SK-N-SH treated with all-trans-retinoic acid at 6 μM for 48 hours (cell line): ENCODE measurements around the gene MAP2.

ENCODE experiments used
- ATAC-seq: fragments of 200-7000 bp; cut with Tn5 transposase; 3 replicates; pipeline ENCODE4 v1.9.1; 2020; ENCODE audit warnings: mild to moderate bottlenecking, moderate library complexity
- ARNTL ChIP-seq: fragments of 450-650 bp; formaldehyde crosslinking; IDR thresholded peaks from 2 replicates; pipeline ENCODE4 v1.5.0; 2020; ENCODE audit warnings: low read depth, mild to moderate bottlenecking, moderate library complexity, borderline replicate concordance
- CSDC2 ChIP-seq: fragments of 250-450 bp; sonication (Bioruptor Pico); IDR thresholded peaks from 2 replicates; pipeline ENCODE4 v1.5.0; 2020; ENCODE audit warnings: mild to moderate bottlenecking, moderate library complexity
- ESRRG ChIP-seq: fragments of 250-450 bp; sonication (Bioruptor Pico); IDR thresholded peaks from 2 replicates; pipeline ENCODE4 v1.6.1; 2021; ENCODE audit warnings: mild to moderate bottlenecking
- GLIS3 ChIP-seq: fragments of 250-450 bp; sonication (Bioruptor Pico); IDR thresholded peaks from 2 replicates; pipeline ENCODE4 v1.5.0; 2020; ENCODE audit warnings: mild to moderate bottlenecking, moderate library complexity
- ISL1 ChIP-seq: fragments of 250-450 bp; sonication (Bioruptor Pico); IDR thresholded peaks from 2 replicates; pipeline ENCODE4 v2.1.2; 2022; ENCODE audit warnings: mild to moderate bottlenecking, moderate library complexity
- OSR1 ChIP-seq: fragments of 250-450 bp; sonication (Bioruptor Pico); IDR thresholded peaks from 2 replicates; pipeline ENCODE4 v1.8.0; 2022; ENCODE audit warnings: moderate library complexity, mild to moderate bottlenecking, inconsistent platforms
- PPARA ChIP-seq: fragments of 250-450 bp; sonication (Bioruptor Pico); IDR thresholded peaks from 2 replicates; pipeline ENCODE4 v1.5.0; 2020; ENCODE audit warnings: mild to moderate bottlenecking, borderline replicate concordance
- RARB ChIP-seq: fragments of 250-450 bp; sonication (Bioruptor Pico); IDR thresholded peaks from 2 replicates; pipeline ENCODE4 v1.8.0; 2021; ENCODE audit warnings: mild to moderate bottlenecking, moderate library complexity
- SNAI2 ChIP-seq: fragments of 250-450 bp; sonication (Bioruptor Pico); IDR thresholded peaks from 2 replicates; pipeline ENCODE4 v1.5.0; 2020; ENCODE audit warnings: mild to moderate bottlenecking, moderate library complexity
- TCF4 ChIP-seq: fragments of 250-450 bp; sonication (Bioruptor Pico); IDR thresholded peaks from 2 replicates; pipeline ENCODE4 v1.8.0; 2021; ENCODE audit warnings: mild to moderate bottlenecking, moderate library complexity, borderline replicate concordance
- TOX ChIP-seq: fragments of 250-450 bp; sonication (Bioruptor Pico); IDR thresholded peaks from 2 replicates; pipeline ENCODE4 v1.8.0; 2021; ENCODE audit warnings: mild to moderate bottlenecking, moderate library complexity, borderline replicate concordance
- ZC3H10 ChIP-seq: fragments of 250-450 bp; sonication (Bioruptor Pico); IDR thresholded peaks from 2 replicates; pipeline ENCODE4 v1.5.1; 2021; ENCODE audit warnings: mild to moderate bottlenecking, moderate library complexity
- ZFP3 ChIP-seq: fragments of 250-450 bp; sonication (Bioruptor Pico); IDR thresholded peaks from 2 replicates; pipeline ENCODE4 v1.5.0; 2020; ENCODE audit warnings: mild to moderate bottlenecking, moderate library complexity
- ZNF565 ChIP-seq: fragments of 450-650 bp; formaldehyde crosslinking; conservative IDR thresholded peaks from 2 replicates; pipeline ENCODE4 v1.5.0; 2020; ENCODE audit warnings: low read depth, mild to moderate bottlenecking, moderate library complexity
- ZNF8 ChIP-seq: fragments of 450-650 bp; formaldehyde crosslinking; IDR thresholded peaks from 2 replicates; pipeline ENCODE4 v1.5.0; 2020; ENCODE audit warnings: mild to moderate bottlenecking, moderate library complexity
- TF ChIP-seq, protein P1 (sequence below): fragments of 250-450 bp; sonication (Bioruptor Pico); IDR thresholded peaks from 2 replicates; pipeline ENCODE4 v1.5.1; 2020; ENCODE audit warnings: low read depth, mild to moderate bottlenecking, moderate library complexity
- TF ChIP-seq, protein P2 (sequence below): fragments of 250-450 bp; sonication (Bioruptor Pico); IDR thresholded peaks from 2 replicates; pipeline ENCODE4 v1.5.0; 2020; ENCODE audit warnings: mild to moderate bottlenecking, moderate library complexity
- TF ChIP-seq, protein P3 (sequence below): fragments of 250-450 bp; sonication (Bioruptor Pico); IDR thresholded peaks from 2 replicates; pipeline ENCODE4 v1.5.1; 2021; ENCODE audit warnings: mild to moderate bottlenecking, moderate library complexity
- TF ChIP-seq, protein P4 (sequence below): fragments of 250-450 bp; sonication (Bioruptor Pico); IDR thresholded peaks from 2 replicates; pipeline ENCODE4 v1.8.0; 2021; ENCODE audit warnings: low read depth, mild to moderate bottlenecking, moderate library complexity, borderline replicate concordance
- TF ChIP-seq, protein P5 (sequence below): fragments of 250-450 bp; sonication (Bioruptor Pico); IDR thresholded peaks from 2 replicates; pipeline ENCODE4 v1.8.0; 2020; ENCODE audit warnings: mild to moderate bottlenecking, moderate library complexity, borderline replicate concordance

The MAP2 gene

DNA sequence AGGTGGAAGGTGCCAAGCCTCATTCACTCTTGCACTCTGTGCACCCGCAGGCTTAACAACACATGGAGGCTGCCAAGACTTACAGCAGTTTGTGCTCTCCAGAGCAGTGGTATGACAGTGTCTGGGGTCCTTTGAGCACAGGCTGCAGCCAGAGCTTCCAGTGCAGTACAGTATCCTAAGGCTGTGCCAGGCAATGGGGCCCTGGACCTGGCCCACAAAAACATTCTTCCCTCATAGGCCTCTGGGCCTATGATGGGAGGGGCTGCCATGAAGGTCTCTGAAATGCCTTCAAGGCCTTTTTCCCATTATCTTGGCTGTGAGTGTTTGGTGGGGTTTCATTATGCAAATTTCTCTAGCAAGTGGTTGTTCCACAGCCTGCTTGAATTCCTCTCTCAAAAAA, 74.8 kb downstream of the MAP2 start:
- ATAC-seq, result no peak
- TF ChIP-seq, protein P1, sequence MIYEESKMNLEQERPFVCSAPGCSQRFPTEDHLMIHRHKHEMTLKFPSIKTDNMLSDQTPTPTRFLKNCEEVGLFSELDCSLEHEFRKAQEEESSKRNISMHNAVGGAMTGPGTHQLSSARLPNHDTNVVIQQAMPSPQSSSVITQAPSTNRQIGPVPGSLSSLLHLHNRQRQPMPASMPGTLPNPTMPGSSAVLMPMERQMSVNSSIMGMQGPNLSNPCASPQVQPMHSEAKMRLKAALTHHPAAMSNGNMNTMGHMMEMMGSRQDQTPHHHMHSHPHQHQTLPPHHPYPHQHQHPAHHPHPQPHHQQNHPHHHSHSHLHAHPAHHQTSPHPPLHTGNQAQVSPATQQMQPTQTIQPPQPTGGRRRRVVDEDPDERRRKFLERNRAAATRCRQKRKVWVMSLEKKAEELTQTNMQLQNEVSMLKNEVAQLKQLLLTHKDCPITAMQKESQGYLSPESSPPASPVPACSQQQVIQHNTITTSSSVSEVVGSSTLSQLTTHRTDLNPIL (CRISPR knock-in tag), result no peak
- TF ChIP-seq CSDC2 (CRISPR knock-in tag), result no peak
- TF ChIP-seq, protein P2, sequence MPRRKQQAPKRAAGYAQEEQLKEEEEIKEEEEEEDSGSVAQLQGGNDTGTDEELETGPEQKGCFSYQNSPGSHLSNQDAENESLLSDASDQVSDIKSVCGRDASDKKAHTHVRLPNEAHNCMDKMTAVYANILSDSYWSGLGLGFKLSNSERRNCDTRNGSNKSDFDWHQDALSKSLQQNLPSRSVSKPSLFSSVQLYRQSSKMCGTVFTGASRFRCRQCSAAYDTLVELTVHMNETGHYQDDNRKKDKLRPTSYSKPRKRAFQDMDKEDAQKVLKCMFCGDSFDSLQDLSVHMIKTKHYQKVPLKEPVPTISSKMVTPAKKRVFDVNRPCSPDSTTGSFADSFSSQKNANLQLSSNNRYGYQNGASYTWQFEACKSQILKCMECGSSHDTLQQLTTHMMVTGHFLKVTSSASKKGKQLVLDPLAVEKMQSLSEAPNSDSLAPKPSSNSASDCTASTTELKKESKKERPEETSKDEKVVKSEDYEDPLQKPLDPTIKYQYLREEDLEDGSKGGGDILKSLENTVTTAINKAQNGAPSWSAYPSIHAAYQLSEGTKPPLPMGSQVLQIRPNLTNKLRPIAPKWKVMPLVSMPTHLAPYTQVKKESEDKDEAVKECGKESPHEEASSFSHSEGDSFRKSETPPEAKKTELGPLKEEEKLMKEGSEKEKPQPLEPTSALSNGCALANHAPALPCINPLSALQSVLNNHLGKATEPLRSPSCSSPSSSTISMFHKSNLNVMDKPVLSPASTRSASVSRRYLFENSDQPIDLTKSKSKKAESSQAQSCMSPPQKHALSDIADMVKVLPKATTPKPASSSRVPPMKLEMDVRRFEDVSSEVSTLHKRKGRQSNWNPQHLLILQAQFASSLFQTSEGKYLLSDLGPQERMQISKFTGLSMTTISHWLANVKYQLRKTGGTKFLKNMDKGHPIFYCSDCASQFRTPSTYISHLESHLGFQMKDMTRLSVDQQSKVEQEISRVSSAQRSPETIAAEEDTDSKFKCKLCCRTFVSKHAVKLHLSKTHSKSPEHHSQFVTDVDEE (CRISPR knock-in tag), result no peak
- no peak for TF ChIP-seq ZC3H10
- no peak for TF ChIP-seq ZNF565 (CRISPR knock-in tag)

DNA sequence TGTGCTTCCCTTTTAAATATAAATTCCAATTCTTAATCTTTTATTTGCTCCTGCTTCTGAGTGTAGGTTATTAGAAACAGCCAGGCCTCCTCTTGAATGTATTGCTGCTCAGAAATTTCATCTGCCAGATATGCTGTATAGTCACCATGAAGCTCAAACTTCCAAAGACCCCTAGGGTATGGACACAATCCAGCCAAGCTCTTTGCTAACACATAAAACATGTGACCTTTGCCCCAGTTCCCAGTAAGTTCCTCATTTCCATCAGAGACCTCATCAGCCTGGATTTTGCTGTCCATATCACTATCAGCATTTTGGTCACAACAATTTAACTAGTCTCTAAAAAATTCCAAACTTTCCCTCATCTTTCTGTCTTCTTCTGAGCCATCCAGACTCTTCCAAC, 75.2 kb downstream of the MAP2 start:
- no peak for ATAC-seq
- TF ChIP-seq GLIS3 (CRISPR knock-in tag) (no peak), ZFP3 (CRISPR knock-in tag) (no peak), ARNTL (CRISPR knock-in tag) (no peak), TCF4 (CRISPR knock-in tag) (no peak), RARB (CRISPR knock-in tag) (no peak), ISL1 (no peak), SNAI2 (CRISPR knock-in tag) (no peak), PPARA (no peak), ESRRG (CRISPR knock-in tag) (no peak), ZC3H10 (no peak)
- TF ChIP-seq, protein P3, sequence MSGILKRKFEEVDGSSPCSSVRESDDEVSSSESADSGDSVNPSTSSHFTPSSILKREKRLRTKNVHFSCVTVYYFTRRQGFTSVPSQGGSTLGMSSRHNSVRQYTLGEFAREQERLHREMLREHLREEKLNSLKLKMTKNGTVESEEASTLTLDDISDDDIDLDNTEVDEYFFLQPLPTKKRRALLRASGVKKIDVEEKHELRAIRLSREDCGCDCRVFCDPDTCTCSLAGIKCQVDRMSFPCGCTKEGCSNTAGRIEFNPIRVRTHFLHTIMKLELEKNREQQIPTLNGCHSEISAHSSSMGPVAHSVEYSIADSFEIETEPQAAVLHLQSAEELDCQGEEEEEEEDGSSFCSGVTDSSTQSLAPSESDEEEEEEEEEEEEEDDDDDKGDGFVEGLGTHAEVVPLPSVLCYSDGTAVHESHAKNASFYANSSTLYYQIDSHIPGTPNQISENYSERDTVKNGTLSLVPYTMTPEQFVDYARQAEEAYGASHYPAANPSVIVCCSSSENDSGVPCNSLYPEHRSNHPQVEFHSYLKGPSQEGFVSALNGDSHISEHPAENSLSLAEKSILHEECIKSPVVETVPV (CRISPR knock-in tag), result no peak

DNA sequence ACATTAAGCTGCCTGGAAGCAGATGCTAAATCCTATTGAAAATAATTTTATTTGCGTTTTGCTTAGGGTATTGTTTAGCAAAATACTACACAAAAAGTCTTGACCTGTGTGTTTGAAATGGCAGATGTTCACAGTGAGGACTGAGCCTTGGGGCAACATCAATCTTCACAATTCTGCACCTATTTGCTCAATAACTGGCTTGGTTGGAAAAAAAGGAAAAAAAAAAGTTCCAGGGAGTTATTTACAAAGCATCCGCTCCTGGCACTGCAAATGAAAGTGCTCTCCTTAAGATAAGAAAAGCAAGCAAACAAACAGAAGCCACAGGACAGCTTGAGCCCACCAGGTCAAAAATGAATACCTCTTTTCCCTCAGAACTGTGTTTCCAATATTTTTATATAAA, 77.7 kb downstream of the MAP2 start:
- no peak for ATAC-seq

DNA sequence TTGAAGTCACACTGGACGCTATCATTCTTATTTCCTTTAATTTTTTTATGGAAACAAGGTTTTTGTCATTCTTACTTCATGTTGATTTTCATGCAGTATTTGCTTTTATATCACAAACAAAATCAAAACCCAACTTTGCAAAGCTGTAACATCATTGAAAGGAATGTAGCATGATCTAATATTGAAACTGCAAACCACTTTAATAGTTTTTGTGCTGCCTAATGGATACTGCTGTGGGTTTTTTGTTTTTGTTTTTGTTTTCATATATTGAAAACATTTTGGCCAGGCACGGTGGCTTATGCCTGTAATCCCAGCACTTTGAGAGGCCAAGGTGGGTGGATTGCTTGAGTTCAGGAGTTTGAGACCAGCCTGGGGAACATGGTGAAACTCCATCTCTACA, 81.6 kb downstream of the MAP2 start:
- no peak for ATAC-seq
- no peak for TF ChIP-seq TOX
- TF ChIP-seq ZNF8, result no peak
- TF ChIP-seq, protein P4, sequence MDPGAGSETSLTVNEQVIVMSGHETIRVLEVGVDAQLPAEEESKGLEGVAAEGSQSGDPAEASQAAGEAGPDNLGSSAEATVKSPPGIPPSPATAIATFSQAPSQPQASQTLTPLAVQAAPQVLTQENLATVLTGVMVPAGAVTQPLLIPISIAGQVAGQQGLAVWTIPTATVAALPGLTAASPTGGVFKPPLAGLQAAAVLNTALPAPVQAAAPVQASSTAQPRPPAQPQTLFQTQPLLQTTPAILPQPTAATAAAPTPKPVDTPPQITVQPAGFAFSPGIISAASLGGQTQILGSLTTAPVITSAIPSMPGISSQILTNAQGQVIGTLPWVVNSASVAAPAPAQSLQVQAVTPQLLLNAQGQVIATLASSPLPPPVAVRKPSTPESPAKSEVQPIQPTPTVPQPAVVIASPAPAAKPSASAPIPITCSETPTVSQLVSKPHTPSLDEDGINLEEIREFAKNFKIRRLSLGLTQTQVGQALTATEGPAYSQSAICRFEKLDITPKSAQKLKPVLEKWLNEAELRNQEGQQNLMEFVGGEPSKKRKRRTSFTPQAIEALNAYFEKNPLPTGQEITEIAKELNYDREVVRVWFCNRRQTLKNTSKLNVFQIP (CRISPR knock-in tag), result no peak
- TF ChIP-seq ZNF565 (CRISPR knock-in tag), result no peak
- TF ChIP-seq RARB (CRISPR knock-in tag), result no peak
- no peak for TF ChIP-seq ISL1
- TF ChIP-seq, protein P5, sequence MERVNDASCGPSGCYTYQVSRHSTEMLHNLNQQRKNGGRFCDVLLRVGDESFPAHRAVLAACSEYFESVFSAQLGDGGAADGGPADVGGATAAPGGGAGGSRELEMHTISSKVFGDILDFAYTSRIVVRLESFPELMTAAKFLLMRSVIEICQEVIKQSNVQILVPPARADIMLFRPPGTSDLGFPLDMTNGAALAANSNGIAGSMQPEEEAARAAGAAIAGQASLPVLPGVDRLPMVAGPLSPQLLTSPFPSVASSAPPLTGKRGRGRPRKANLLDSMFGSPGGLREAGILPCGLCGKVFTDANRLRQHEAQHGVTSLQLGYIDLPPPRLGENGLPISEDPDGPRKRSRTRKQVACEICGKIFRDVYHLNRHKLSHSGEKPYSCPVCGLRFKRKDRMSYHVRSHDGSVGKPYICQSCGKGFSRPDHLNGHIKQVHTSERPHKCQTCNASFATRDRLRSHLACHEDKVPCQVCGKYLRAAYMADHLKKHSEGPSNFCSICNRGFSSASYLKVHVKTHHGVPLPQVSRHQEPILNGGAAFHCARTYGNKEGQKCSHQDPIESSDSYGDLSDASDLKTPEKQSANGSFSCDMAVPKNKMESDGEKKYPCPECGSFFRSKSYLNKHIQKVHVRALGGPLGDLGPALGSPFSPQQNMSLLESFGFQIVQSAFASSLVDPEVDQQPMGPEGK (CRISPR knock-in tag), result no peak

More for the DNA sequence above, 77.7 kb downstream of the MAP2 start:
- TF ChIP-seq ZNF8 (no peak), OSR1 (CRISPR knock-in tag) (no peak)
